GM12873 (cell line): ENCODE results near the gene SUPT6H.

ENCODE experiments used
- CTCF ChIP-seq: IDR thresholded peaks from 2 replicates; pipeline ENCODE4 v1.5.1; 2012; ENCODE audit warnings: low read depth, mild to moderate bottlenecking, moderate library complexity, low read length, control low read depth; ENCODE audit not compliant: insufficient read depth; ENCODE audit errors: missing control alignments

The SUPT6H gene

GRCh38 chr17:28641579-28641978 is 20.4 kb upstream of the SUPT6H start:
- TF ChIP-seq CTCF, result no peak

DNA sequence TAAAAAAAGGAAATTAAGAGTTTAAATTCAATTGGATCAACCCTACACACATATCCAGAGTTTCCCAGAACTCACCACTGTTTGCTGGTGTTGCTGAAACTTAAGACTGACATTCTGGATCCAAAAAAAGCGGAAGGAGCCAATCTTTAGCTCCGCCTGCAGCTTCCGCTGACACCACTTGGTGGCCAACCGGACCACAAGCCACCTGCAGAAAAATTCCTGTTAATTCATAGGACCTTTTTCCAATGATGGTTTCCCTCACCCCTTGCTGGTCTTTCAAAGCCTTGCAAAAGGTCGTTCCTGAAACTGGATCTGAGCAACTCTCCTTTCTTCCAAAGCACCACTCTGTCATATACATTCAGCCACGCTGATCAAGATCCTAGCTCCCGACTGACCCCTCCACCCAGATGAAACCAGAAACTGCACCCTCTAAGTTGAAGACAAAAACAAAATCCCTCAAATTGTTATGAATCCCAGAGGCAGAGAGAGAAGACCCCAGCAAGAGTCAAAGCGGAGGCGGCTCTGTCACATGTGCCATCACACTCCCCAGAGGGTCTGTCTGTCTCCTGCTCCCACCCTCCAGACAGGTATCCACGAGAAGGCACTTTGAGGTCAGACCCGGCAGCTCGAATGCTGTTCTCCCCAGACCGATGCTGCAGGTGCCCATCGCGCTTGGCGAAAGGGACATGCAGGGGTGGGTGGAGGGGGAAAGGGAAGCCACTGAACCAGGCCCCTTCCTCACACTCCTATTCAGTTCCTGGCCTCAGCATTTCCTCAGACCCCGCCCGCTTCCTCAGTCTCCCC is 17.8 kb upstream of the SUPT6H start:
- TF ChIP-seq CTCF, result peak; percentile 74

- TF ChIP-seq CTCF, result no peak
Measured at GRCh38 chr17:28644787-28645575, 17.0 kb upstream of the SUPT6H start, which contains the start of gene BLTP2. Gene BLTP2, minus strand, starts transcription at chr17:28645158. Its CDS starts 102 bp downstream, at chr17:28645056.

DNA sequence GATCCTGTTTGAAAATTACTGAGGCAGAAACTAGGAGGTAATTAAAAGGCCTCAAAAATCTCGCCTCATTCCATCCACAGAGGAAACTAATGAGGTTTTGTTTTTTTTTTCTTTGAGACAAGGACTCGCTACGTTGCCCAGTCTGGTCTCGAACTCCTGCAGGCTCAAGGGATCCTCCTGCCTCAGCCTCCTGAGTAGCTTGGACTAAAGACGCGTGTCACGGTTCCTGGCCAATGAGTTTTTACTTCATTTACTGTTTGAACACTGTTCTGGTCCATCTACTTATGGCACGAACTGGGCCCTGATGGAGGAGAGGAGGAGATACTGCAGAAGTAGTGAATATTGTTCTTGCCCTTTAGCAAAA is 16.4 kb upstream of the SUPT6H start:
- TF ChIP-seq CTCF, result no peak

DNA sequence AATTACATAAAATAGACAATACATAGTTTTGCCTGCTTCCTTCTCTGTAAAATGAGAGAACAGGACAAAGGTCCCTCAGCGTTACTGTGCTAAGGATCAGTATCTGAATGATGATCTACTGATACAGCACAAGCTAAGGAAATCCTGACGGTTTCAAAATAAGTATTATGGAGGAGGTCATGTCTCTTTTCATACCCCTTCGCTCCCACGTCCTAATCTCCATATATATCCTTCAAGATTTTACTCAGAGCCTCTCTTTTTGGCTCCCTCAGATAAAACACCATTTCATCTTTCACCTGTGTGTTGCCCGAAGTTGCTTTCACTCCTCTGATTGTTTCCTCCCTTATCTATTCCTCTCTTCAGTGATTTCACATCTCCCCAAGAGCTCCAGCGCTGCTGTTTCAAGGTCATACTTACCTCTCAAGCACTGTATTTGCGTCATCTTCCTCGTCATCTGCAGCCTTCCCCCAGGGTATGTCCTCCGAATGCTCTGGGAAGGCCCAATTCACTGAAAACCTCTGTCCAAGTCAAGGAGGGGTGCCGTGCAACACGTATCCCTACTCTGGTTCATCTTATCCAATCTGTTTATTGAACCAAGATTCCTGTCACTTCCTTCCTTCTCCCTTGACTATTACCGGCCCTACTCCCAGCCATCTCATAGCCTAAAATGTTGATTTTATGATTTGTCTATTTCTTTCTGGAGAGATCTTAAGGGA is 15.8 kb upstream of the SUPT6H start:
- TF ChIP-seq CTCF, result no peak

DNA sequence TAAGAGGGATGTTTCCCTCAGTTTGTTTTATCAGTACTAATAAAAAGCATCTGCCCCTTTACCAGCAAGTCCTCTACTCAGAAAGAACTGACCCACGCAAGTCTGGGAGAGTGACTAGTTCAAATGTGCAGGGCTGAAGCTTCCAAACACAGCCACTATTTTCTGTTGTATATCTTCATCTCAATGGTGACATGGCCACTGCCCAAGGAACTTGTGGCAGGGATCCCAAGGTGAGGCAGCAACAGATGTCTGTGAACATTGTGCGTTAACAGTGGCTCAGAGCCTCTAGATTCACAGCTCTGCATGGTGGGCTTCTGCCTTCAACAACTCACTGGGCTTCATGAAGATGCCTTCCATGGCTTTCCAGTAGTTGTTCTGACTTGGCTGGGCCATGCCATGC is 13.3 kb upstream of the SUPT6H start:
- no peak for TF ChIP-seq CTCF

GRCh38 chr17:28655160-28655559 is 6.8 kb upstream of the SUPT6H start:
- TF ChIP-seq CTCF, result no peak
